HEK293 (cell line): Measurements from ENCODE around the gene IKZF4.

Experiments used
- CTCF ChIA-PET: fragments of 350-600 bp; formaldehyde crosslinking; extraction: SDS; loops from one replicate; lab custom pipeline; 2021; ENCODE audit warnings: antibody characterized with exemption; lab: Yijun Ruan, JAX
- POLR2A ChIA-PET: fragments of 300-600 bp; formaldehyde crosslinking; extraction: SDS; loops from one replicate; lab custom pipeline; 2020; ENCODE audit warnings: antibody characterized with exemption, inconsistent platforms; lab: Yijun Ruan, JAX
- H3K27ac ChIP-seq: fragments of 200-500 bp; sonication (Bioruptor generic); 2 replicates; pipeline ENCODE4 v1.5.1; 2014; ENCODE audit warnings: low read depth, low read length, control low read depth, inconsistent platforms; ENCODE audit errors: extremely low read depth
- H3K36me3 ChIP-seq, 2 experiments: fragments of 200-500 bp in 1 of 2; sonication (Bioruptor generic) in 1 of 2; 1 replicate in 1 of 2; 2 replicates in 1 of 2; pipeline ENCODE4 v1.5.1; 2014 to 2017; ENCODE audit warnings: inconsistent platforms in 2 of 2, low read length in 2 of 2; ENCODE audit not compliant: control insufficient read depth in 2 of 2, insufficient read depth in 1 of 2
- H3K4me1 ChIP-seq: fragments of 200-500 bp; sonication (Bioruptor generic); 2 replicates; pipeline ENCODE4 v1.5.1; 2014; ENCODE audit warnings: mild to moderate bottlenecking, low read length, inconsistent platforms; ENCODE audit not compliant: control insufficient read depth, insufficient read depth
- H3K4me3 ChIP-seq: 2 replicates; pipeline ENCODE4 v1.5.1; 2011; ENCODE audit warnings: low read depth, mild to moderate bottlenecking, control low read depth, low read length, moderate library complexity
- H3K9me3 ChIP-seq: fragments of 200-500 bp; sonication (Bioruptor generic); 2 replicates; pipeline ENCODE4 v1.5.1; 2014; ENCODE audit warnings: low read depth, low read length, inconsistent platforms; ENCODE audit not compliant: control insufficient read depth, insufficient read depth
- HOXA7 ChIP-seq: sonication (generic); formaldehyde crosslinking; IDR thresholded peaks from 2 replicates; pipeline ENCODE4 v1.8.1; 2022; ENCODE audit warnings: missing genetic modification reagents, borderline replicate concordance
- KLF8 ChIP-seq: fragments of 450-650 bp; formaldehyde crosslinking; IDR thresholded peaks from 2 replicates; pipeline ENCODE4 v1.5.1; 2016; ENCODE audit warnings: missing biosample characterization, missing genetic modification characterization
- SP2 ChIP-seq: fragments of 450-650 bp; formaldehyde crosslinking; IDR thresholded peaks from 2 replicates; pipeline ENCODE4 v1.5.1; 2016; ENCODE audit warnings: missing biosample characterization, missing genetic modification characterization
- ZBTB17 ChIP-seq: fragments of 450-650 bp; formaldehyde crosslinking; IDR thresholded peaks from 2 replicates; pipeline ENCODE4 v1.5.1; 2016; ENCODE audit warnings: missing biosample characterization, missing genetic modification characterization
- ZBTB21 ChIP-seq: fragments of 450-650 bp; formaldehyde crosslinking; IDR thresholded peaks from 2 replicates; pipeline ENCODE4 v1.5.1; 2017; ENCODE audit warnings: missing biosample characterization, missing genetic modification characterization
- ZBTB6 ChIP-seq: fragments of 450-650 bp; formaldehyde crosslinking; IDR thresholded peaks from 2 replicates; pipeline ENCODE4 v1.5.1; 2017; ENCODE audit warnings: missing biosample characterization, missing genetic modification characterization
- ZFP37 ChIP-seq: fragments of 450-650 bp; formaldehyde crosslinking; IDR thresholded peaks from 2 replicates; pipeline ENCODE4 v1.5.1; 2016; ENCODE audit warnings: missing biosample characterization, missing genetic modification characterization
- ZFP69B ChIP-seq: fragments of 450-650 bp; formaldehyde crosslinking; IDR thresholded peaks from 2 replicates; pipeline ENCODE4 v1.5.1; 2016; ENCODE audit warnings: missing biosample characterization, missing genetic modification characterization
- ZNF121 ChIP-seq: fragments of 450-650 bp; formaldehyde crosslinking; IDR thresholded peaks from 2 replicates; pipeline ENCODE4 v1.5.1; 2016; ENCODE audit warnings: missing biosample characterization, missing genetic modification characterization
- ZNF140 ChIP-seq: fragments of 450-650 bp; formaldehyde crosslinking; IDR thresholded peaks from 2 replicates; pipeline ENCODE4 v1.5.1; 2016; ENCODE audit warnings: missing biosample characterization, missing genetic modification characterization
- ZNF184 ChIP-seq: fragments of 450-650 bp; IDR thresholded peaks from 2 replicates; pipeline ENCODE4 v1.5.1; 2018; ENCODE audit warnings: missing biosample characterization, mild to moderate bottlenecking, missing genetic modification characterization
- ZNF214 ChIP-seq: fragments of 450-650 bp; formaldehyde crosslinking; IDR thresholded peaks from 2 replicates; pipeline ENCODE4 v1.5.1; 2017; ENCODE audit warnings: missing biosample characterization, mild to moderate bottlenecking, missing genetic modification characterization, borderline replicate concordance
- ZNF221 ChIP-seq: fragments of 450-650 bp; formaldehyde crosslinking; IDR thresholded peaks from 2 replicates; pipeline ENCODE4 v1.5.1; 2017; ENCODE audit warnings: missing biosample characterization, missing genetic modification characterization, borderline replicate concordance
- ZNF266 ChIP-seq: fragments of 450-650 bp; formaldehyde crosslinking; IDR thresholded peaks from 2 replicates; pipeline ENCODE4 v1.5.1; 2016; ENCODE audit warnings: missing biosample characterization, missing genetic modification characterization, low read depth
- ZNF302 ChIP-seq: fragments of 450-650 bp; formaldehyde crosslinking; IDR thresholded peaks from 2 replicates; pipeline ENCODE4 v1.5.1; 2016; ENCODE audit warnings: missing biosample characterization, missing genetic modification characterization, low read depth
- ZNF324 ChIP-seq: fragments of 450-650 bp; formaldehyde crosslinking; IDR thresholded peaks from 2 replicates; pipeline ENCODE4 v1.5.1; 2016; ENCODE audit warnings: missing biosample characterization, missing genetic modification characterization
- ZNF335 ChIP-seq: fragments of 450-650 bp; formaldehyde crosslinking; conservative IDR thresholded peaks from 2 replicates; pipeline ENCODE4 v1.5.1; 2016; ENCODE audit warnings: missing biosample characterization, missing genetic modification characterization
- ZNF341 ChIP-seq: fragments of 450-650 bp; formaldehyde crosslinking; IDR thresholded peaks from 2 replicates; pipeline ENCODE4; 2016; ENCODE audit warnings: low read depth, missing biosample characterization, missing genetic modification characterization
- ZNF366 ChIP-seq: fragments of 450-650 bp; formaldehyde crosslinking; conservative IDR thresholded peaks from 2 replicates; pipeline ENCODE4 v1.5.1; 2016; ENCODE audit warnings: missing biosample characterization, missing genetic modification characterization
- ZNF37A ChIP-seq: fragments of 450-650 bp; IDR thresholded peaks from 2 replicates; pipeline ENCODE4 v1.5.1; 2018; ENCODE audit warnings: missing biosample characterization, missing genetic modification characterization
- ZNF610 ChIP-seq: fragments of 450-650 bp; formaldehyde crosslinking; IDR thresholded peaks from 2 replicates; pipeline ENCODE4 v1.5.1; 2016; ENCODE audit warnings: missing biosample characterization, missing genetic modification characterization, borderline replicate concordance
- ZNF654 ChIP-seq: fragments of 450-650 bp; formaldehyde crosslinking; IDR thresholded peaks from 2 replicates; pipeline ENCODE4 v1.5.1; 2016; ENCODE audit warnings: low read depth, missing biosample characterization, missing genetic modification characterization
- ZNF692 ChIP-seq: fragments of 450-650 bp; formaldehyde crosslinking; IDR thresholded peaks from 2 replicates; pipeline ENCODE4 v1.5.1; 2016; ENCODE audit warnings: missing biosample characterization, missing genetic modification characterization
- ZNF747 ChIP-seq: fragments of 450-650 bp; formaldehyde crosslinking; IDR thresholded peaks from 2 replicates; pipeline ENCODE4 v1.5.1; 2016; ENCODE audit warnings: missing biosample characterization, missing genetic modification characterization
- ZNF785 ChIP-seq: fragments of 450-650 bp; formaldehyde crosslinking; IDR thresholded peaks from 2 replicates; pipeline ENCODE4 v1.5.1; 2016; ENCODE audit warnings: missing biosample characterization, missing genetic modification characterization
- ZNF843 ChIP-seq: fragments of 450-650 bp; formaldehyde crosslinking; IDR thresholded peaks from 2 replicates; pipeline ENCODE4 v1.5.1; 2016; ENCODE audit warnings: missing biosample characterization, missing genetic modification characterization
- ZSCAN30 ChIP-seq: fragments of 450-650 bp; IDR thresholded peaks from 2 replicates; pipeline ENCODE4 v1.5.1; 2018; ENCODE audit warnings: missing biosample characterization, mild to moderate bottlenecking, missing genetic modification characterization, moderate library complexity
- TF ChIP-seq, protein P1 (sequence below): fragments of 450-650 bp; formaldehyde crosslinking; IDR thresholded peaks from 2 replicates; pipeline ENCODE4 v1.5.0; 2017; ENCODE audit warnings: missing biosample characterization, missing genetic modification characterization, borderline replicate concordance

Gene IKZF4

GRCh38 chr12:55972911-55973598 lies 47.8 kb upstream of the IKZF4 start (continued):
- TF ChIP-seq KLF8 (peak; percentile 23; the same call in 1 of the 2 replicates), ZNF324 (tag by site-specific recombination) (peak; percentile 87; the same call in 1 of the 2 replicates), HOXA7 (CRISPR knock-in tag) (no peak), SP2 (tag by site-specific recombination) (no peak), ZNF302 (tag by site-specific recombination) (no peak), ZFP69B (tag by site-specific recombination) (peak; percentile 86), ZNF335 (tag by site-specific recombination) (peak; percentile 95), ZNF692 (tag by site-specific recombination) (peak; percentile 39; the same call in 1 of the 2 replicates), ZSCAN30 (peak; percentile 53; the same call in 1 of the 2 replicates), ZNF366 (tag by site-specific recombination) (peak; percentile 79; the same call in 1 of the 2 replicates), ZBTB17 (tag by site-specific recombination) (peak; percentile 69; the same call in 1 of the 2 replicates), ZNF747 (tag by site-specific recombination) (no peak), ZFP37 (tag by site-specific recombination) (peak; percentile 80; the same call in 1 of the 2 replicates), ZBTB6 (tag by site-specific recombination) (peak; percentile 91)
- TF ChIP-seq, protein P1, sequence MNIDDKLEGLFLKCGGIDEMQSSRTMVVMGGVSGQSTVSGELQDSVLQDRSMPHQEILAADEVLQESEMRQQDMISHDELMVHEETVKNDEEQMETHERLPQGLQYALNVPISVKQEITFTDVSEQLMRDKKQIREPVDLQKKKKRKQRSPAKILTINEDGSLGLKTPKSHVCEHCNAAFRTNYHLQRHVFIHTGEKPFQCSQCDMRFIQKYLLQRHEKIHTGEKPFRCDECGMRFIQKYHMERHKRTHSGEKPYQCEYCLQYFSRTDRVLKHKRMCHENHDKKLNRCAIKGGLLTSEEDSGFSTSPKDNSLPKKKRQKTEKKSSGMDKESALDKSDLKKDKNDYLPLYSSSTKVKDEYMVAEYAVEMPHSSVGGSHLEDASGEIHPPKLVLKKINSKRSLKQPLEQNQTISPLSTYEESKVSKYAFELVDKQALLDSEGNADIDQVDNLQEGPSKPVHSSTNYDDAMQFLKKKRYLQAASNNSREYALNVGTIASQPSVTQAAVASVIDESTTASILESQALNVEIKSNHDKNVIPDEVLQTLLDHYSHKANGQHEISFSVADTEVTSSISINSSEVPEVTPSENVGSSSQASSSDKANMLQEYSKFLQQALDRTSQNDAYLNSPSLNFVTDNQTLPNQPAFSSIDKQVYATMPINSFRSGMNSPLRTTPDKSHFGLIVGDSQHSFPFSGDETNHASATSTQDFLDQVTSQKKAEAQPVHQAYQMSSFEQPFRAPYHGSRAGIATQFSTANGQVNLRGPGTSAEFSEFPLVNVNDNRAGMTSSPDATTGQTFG (tag by site-specific recombination), result no peak

DNA sequence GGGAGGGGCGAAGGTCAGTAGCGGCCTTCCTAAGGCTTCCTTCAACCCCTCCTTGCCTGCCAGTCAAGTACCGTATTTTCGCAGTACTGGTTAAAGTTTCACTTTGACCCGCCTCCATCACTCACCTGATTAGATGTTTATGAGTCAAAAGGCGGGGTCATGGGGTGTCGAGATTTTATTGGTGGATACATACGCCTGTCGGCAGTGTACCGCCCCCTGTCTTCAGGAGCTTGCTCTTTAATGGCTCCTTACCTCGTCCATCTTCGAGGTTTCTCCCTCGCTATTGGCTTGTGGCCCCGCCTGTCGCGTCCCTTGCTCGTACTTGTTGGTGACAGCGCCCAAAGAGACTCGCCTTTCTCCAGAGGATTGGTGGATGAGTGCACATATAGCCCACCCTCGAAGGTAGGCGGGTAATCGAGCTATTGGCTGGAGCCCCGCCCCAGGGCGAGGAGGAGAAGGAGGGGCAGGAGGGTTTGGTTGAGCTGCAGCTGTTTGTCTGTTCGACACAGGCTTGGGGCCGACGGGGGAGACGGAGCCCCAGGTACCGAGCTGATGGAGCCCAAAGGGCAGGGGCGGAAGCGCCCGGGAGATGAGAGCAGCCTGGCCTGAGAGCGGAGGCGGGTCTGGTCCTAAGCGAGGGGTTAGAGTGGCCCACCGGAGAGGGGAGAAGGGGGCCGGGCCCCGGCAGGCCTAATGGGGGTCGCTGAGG lies 47.1 kb upstream of the IKZF4 start, which contains the start of gene RAB5B:
Gene RAB5B (plus strand): TSS at position 480 of the 709 bp plus-strand sequence. CDS start 12,883 bp downstream, outside the sequence.
- Histone ChIP-seq H3K36me3 (peaks cover 13 to 63% of the 10 kb centered on the region in 2 experiments), H3K9me3 (no peaks in the 10 kb centered on the region), H3K27ac (peak within 1 kb of the TSS; percentile 83), H3K4me3 (peak within 1 kb of the TSS; percentile 87), H3K4me1 (peaks cover 4% of the 10 kb centered on the region; the same call in 1 of the 2 replicates)
- ChIA-PET CTCF (interaction anchor here (0.5 to 3.0 kb wide), 15 partner anchors 18 to 601 kb away, joined by 3 to 30 read pairs (median 5); partner anchors contain the start of gene SUOX), POLR2A (interaction anchor here (0.6 to 2.6 kb wide), 37 partner anchors 11 to 1612 kb away, joined by 3 to 66 read pairs (median 7); partner anchors contain the start of genes CD63, DNAJC14, NACA and ORMDL2)
- TF ChIP-seq ZNF785 (tag by site-specific recombination) (no peak), ZNF843 (tag by site-specific recombination) (peak; percentile 46), ZBTB21 (tag by site-specific recombination) (no peak), ZNF610 (tag by site-specific recombination) (peak; percentile 74; the same call in 1 of the 2 replicates), ZNF140 (tag by site-specific recombination) (no peak), ZNF214 (tag by site-specific recombination) (no peak), ZNF121 (no peak), ZNF341 (tag by site-specific recombination) (peak; percentile 51), ZNF37A (tag by site-specific recombination) (no peak), ZNF184 (tag by site-specific recombination) (0 out of 2 replicates have a peak, but pooled peaks have one; percentile 16), ZNF221 (tag by site-specific recombination) (no peak), ZNF654 (no peak), ZNF266 (tag by site-specific recombination) (no peak), ZNF692 (tag by site-specific recombination) (peak; percentile 79), SP2 (tag by site-specific recombination) (peak; percentile 99)
